NK-92 treated with Interleukin-12 subunit alpha and Interleukin-12 subunit beta, amount 100 ng/mL, for 24 hours (cell line): ENCODE results near the gene MRPL50.

Experiments used
- DNase-seq: peaks from one replicate; lab custom pipeline; 2025; lab: John Stamatoyannopoulos, UW

MRPL50 gene

DNA sequence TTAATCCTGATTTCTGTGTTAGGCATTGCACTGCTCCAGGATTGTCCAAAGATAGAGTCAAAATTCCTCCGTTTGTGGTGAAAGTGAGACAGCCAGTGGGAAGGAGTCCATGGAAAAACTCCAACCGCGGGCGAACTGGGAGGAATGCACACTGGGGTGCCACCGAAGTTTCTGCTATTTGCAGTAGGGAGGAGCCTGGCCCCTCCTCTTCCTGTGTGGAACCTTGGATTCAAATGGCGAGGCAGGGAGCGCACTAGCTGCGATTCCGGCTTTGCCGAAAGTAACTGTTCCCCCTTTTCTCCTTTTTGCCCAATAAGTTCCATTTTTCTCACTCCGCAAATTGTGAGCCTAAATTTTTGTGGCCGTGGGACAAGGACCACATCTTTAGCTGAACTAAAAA lies 22.9 kb downstream of the MRPL50 start:
- DNase-seq: no peak

DNA sequence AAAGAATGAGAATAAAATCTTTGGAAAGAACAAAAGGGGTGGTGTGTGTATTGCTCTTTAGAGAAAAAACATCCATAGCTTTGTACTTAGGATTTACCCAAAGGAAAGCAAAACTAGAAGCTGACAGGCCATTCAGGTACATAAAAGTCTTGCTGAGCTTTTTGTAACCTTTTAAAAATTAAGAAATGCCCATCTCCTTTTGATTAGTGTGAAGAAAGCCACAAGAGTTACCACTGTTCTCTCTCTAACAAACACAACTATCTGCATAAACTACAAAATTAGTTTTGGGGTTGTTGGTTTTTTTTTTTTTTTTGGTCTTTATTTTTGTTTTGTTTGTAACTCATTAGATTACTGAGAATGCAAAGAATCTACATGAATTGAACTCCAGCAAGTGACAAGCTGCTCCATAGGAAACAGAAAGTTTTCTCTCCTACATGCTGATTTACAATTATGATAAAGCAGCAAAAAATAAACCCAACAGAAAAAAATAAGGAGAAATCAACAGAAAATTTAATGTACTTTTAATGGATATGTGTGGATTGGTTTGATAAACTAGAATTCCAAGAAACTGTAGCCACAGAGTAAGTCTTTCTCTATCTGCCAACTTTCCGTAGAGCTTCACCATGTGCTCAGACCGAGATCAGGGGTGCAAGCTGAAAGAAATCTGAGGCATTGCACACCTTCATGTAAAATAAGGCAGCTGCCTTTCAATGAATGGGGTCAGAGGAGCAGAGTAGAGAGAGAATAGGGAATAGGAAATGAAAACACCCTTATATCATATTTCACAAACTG lies 25.9 kb downstream of the MRPL50 start:
- DNase-seq: no peak

DNA sequence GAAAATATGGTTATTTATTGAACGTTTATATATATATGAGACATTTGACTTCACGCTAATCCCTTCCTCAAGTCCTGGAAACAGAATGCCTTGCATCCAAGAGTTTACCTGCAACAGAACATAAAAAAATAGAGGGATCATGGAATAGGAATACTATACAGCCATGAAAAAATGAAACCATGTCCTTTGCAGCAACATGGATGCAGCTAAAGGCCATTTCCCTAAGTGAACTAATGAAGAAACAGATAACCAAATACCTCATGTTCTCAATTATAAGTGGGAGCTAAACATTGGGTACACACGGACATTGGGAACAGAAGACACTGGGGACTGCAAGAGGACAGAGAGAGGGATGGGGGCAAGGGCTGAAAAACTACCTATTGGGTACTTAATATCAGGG lies 26.6 kb downstream of the MRPL50 start:
- no peak for DNase-seq

DNA sequence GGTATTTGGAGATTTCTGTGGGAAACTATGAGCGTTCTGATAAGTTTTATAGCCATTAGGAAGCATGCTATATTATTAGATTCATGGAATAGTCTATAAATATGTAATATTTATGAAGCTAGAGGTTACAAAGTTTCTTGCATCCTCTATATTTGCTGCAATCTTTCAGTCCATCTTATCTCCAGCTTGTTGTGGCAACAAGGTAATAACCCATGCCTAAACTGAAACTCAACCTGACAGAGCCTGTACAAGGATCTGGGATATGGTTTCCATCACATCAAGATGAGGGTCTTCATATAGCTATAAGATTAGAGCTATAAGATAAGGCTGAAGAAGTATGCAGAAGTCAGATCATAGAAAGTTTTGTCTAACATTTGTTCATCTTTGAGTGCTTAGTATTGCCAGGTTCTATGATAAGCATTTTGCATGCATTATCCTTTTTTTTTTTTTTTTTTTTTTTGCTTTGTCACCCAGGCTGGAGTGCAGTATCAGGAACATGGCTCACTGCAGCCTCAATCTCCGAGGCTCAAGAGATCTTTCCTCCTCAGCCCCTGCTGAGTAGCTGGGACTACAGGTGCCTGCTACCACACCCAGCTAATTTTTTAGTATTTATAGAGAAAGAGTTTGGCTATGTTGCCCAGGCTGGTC lies 28.4 kb downstream of the MRPL50 start:
- no peak for DNase-seq

DNA sequence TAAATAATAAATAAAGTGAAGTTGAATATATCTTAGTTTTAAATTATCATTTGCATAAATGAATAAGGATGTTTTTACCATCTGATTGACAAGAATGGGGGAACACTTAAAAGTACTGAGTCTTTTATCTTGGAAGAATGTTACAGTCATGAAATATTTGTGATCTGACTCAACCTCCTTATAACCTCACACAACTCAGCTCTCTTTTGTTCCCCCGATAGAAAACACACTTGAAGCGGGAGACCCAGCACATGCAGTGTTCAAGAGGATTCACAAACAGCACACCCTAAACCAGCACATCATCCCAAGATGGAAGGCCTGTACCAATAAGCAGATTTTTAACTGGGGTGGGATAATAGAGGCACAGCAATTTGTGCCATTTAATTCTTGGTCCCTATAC lies 29.1 kb downstream of the MRPL50 start:
- DNase-seq: no peak

DNA sequence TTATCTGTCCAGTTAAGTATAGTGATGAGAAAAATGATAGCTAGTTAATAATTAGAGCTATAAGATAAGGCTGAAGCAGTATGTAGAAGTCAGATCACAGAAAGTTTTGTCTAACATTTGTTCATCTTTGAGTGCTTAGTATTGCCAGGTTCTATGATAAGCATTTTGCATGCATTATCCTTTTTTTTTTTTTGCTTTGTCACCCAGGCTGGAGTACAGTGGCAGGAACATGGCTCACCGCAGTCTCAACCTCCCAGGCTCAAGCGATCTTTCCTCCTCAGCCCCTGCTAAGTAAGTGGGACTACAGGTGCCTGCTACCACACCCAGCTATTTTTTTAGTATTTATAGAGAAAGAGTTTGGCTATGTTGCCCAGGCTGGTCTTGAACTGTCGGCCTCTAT lies 31.1 kb downstream of the MRPL50 start:
- no peak for DNase-seq

DNA sequence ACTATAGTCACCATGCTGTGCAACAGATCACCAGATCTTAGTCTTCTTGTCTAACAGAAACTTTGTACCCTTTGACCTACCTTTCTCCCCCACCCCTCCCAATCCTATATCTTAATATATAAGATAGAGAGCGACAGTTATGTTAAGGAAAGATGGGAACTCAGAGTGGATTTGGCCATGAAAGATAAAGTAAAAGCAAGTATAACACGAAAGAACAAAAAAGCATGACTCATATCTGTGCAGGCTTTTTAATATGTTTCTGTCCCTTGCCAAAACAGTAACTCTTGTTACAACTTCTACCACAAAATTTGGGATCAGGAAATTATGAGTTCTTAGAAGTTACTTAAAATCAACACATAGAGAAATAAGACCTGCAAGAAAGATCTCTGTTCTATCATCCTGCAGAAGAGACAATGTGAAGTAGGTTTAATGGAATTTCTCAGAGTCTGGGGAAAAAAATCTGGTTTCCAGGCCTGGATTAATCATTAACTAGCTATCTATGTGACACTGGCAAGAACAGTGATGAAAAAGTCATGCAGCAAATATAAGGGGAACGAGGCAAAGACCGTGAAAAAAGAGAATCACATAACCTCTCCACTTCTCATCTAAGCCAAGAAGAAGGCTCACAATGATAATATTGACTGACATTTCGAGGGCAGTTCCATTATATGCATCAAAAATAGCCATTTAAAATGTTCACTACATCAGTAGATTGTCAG lies 32.2 kb downstream of the MRPL50 start:
- DNase-seq: no peak

DNA sequence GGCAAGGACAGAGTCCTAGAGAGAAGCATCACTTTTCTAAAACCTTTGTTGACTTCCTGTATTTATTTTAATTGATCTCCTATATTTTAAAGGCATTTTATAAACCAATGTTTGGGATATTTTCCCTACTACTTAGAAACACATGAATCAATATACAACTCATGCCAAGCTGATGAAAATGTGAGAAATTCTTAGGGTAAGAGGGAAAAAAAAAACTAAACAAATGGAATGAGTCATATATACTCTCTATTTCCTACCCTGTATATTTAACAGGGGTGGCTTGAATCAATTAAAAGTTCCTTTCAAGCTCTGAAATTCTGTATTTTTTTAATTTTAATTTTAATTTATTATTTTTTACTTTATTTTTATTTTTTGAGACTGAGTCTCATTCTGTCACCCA lies 33.2 kb downstream of the MRPL50 start:
- no peak for DNase-seq

DNA sequence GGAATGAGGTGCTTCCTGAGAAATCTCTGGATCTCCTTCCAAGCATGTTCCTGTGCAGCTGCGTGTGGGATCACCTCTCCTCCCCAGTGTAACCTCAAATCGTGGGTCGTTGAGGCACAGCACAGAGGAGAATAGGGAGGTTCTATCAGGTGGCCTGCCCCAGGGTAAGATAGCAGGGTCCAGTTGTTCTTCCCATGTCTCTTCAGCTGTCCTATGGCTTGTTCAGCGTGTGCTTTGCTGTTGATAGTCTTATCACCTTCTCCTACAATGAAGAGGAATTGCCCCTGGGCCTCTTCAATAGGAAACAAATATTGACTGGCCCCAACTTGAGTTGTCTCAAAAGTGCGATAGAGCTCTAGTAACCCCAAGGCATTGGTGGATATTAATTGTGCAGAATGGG lies 36.0 kb downstream of the MRPL50 start:
- DNase-seq: no peak

DNA sequence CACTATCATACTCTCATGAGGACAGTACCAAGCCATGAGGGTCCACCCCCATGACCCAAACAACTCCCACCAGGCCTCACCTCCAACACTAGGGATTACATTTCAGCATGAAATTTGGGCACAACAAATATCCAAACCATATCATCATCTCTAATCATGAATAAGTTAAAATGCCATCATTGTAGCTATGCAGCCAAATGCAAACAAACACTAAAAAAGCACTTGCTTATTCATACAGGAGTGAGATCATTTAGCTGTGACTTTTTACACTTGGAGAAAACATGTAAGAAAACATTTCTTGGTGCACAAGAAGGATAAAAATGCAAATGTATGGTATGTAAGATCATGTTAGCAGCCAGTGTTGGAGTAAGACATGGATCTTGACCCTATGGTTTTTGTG lies 37.8 kb downstream of the MRPL50 start:
- DNase-seq: no peak

DNA sequence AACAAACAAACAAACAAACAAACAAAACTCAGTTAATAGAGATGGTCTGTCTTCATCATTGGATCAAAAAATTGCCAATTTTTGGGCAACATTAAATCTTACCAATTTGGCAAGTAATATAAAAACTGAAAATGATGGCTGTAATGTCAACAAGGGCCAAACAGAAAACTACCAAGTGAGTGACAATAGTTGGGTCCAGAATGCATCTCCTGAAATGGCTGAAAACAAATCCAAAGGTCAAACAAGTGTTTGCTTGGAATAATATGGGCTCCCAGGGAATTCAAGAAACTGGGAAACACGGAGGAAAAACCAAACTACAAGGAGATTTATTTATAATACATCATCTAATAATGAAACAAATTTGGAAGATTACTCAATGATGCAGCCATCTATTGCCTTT lies 38.7 kb downstream of the MRPL50 start:
- DNase-seq: no peak

DNA sequence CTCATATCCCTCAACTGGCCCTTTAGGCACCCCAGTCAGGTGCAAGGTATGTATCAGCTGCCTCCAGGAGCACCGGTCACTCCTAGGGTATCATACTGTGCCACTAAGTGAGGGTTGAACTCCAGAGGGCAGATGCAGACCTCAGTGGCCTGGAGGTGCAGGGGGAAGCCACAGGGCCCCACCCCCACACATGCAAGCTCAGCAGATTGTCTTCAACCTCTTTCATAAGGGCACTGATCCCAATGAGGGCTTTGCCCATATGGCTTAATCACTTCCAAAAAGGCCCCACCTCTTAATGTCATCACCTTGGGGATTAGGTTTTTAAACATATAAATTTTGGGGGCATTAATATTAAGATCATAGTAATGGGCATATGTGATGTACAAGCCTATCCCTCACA lies 41.8 kb downstream of the MRPL50 start:
- no peak for DNase-seq

DNA sequence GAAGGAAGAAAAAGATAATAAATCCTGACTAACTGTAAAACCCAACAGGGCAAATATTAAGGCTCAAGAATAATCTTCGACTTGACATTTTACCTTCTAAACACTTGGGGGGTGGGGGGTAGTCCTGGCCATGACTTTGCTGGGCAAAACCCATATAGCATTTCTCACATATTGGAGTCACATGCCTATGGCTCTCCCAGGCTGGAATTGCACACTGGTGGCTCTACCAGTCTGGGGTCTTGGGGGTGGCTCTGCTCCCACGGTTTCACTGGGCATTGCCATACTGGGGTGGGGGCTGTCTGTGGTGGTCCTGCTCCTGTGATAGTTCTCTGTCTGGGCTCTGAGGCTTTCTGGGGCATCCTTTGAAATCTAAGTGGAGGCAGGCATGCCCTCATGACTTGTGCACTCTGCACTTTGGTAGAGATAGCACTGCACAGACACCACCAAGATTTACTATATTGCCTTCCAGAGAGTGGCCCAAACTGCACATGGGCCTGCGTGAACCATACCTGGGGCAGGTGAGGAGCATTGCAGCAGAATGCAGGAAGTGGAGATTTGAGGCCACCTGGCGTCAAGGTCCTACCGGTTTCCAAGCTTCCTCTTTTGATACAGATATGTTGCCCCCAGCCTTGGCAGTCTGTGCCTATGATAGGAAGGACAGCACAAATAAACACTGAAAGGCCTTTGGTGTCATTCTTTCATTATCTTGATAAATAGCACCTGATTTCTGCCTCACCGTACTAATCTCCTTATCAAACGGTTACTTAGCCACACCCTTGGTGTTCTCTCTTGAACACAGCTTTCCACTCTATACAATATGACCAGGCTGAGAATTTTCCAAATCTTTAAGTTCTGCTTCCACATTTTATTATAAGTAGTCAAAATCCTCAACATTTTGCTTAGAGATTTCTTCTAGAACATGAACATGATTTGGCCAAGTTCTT lies 43.4 kb downstream of the MRPL50 start:
- DNase-seq: no peak

DNA sequence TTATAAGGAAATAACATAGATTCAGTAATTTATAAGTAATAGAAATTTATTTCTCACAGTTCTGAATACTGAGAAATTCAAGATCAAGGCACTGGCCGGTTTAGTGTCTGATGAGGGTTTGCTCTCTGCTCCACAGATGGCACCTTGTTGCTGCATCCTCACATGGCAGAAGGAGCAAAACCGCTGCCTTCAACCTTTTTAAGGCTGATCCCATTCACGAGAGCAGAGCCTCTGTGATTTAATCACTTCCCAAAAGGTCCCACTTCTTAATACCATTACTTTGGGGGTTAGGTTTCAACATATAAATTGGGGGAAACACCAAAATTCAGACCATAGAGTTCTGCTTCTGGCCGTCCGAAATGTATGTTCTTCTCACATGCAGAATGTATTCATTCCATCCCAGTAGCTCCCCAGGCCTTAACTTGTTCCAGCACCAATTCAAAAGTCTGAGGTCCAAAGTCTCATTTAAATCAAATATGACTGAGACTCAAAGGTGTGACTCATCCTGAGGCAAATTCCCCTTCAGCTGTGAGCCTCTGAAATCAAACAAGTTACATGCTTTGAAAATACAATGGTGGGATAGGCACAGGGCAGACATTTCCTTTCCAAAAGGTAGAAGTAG lies 44.2 kb downstream of the MRPL50 start:
- no peak for DNase-seq

DNA sequence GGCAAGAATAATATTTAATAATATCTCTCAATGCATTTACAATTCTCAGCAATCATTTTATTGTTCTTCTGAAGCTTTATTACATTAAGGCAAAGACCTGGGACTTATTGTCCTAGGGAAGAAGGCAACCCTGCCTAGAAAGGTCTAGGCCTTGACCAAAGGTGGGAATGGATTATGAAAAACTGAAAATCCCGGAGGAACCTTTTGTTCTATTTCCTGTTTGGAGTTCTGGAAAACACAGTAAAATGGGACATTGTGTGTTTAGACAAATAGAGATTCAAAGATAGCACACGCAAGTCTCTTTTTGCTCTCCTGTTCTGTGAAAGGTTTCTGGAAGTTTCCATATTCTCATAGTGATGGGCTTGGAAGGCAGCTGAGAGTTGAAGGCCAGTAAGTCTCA lies 44.7 kb downstream of the MRPL50 start:
- no peak for DNase-seq

DNA sequence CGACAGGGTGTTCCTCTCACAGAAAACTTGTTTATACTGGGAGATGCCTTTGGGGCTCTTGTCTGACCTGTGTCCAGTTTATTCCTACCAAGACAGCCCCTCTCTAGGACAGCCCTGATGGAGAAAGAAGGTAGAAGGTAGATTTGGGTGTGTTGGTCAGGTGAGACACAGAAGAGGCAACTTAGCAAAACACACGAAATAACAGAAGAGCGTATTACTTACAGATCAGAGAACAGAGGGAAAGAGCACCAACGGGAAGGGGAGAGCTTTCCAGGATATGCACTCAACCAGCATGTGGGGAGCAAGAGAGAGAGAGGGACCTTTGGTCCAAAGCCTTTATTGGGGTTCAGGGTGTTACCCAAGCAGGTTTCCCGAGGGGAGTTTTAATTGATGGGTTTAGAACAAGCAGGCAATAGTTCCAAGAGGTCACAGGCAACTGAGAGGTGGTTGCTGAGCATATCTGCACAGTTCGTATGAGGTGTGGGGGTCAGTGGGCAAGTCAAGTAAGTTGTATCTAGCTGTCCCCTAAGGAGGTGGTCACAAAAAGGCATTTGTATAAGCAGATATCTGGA lies 45.4 kb downstream of the MRPL50 start:
- no peak for DNase-seq

DNA sequence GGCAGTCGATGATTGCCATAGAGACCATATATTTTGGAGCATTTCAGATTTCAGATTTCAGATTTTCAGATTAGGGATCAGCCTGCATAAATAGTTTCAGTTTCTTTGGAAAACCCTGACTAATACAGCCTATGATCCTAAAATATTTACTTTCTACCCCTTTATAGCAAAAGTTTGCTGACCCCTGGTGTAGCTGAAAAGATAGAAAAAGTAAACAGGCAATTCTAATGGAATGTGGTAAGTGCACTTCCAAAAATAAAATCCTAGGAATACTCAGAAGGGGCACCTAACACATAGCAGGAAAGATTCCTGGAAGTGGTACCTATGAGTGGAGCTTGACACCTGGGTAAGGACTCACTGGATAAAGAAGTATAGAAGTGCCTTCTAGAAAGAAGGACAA lies 48.1 kb downstream of the MRPL50 start:
- no peak for DNase-seq

DNA sequence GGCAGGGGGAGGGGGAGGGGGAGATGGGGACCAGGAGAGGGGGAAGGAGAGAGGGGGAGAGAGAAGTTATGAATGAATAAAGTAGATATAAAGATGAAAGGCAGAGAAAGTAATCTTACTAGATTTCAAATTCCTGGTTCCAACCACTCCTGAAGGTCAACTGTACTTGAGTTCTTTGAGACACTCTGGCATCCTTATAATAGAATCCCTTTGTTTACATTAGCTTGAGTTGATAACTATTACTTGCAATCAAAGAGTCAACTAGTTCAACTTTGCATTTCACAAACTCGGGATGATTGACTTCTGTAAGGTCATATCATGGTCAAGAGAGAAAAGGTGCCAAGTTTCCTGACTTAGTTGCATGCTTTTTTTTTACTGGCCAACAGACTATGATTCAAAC lies 55.8 kb downstream of the MRPL50 start:
- no peak for DNase-seq

DNA sequence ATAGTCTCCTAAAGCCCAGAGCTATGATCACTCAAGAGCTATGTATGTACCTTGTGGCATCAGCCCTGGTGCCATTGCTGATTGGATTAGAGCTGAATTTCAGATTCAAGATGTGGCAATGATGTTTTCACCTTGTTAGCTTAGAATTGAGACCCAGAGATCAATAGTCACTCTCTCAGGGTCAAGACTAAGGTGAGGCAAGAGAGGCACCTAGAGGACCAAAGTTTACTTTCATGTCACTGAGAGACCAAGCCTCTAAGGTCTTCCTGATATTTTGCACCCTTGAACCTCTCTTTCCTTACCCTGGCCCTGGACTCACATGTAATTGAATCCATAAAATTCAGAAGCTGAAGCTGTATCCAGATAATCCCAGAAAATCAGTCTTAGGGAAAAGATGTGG lies 56.5 kb downstream of the MRPL50 start:
- DNase-seq: no peak
